ENCODE data around the gene C1R.

GRCh38 chr12:7137908-7138307 is 45.7 kb upstream of the C1R start:
- TF ChIP-seq, protein P1, sequence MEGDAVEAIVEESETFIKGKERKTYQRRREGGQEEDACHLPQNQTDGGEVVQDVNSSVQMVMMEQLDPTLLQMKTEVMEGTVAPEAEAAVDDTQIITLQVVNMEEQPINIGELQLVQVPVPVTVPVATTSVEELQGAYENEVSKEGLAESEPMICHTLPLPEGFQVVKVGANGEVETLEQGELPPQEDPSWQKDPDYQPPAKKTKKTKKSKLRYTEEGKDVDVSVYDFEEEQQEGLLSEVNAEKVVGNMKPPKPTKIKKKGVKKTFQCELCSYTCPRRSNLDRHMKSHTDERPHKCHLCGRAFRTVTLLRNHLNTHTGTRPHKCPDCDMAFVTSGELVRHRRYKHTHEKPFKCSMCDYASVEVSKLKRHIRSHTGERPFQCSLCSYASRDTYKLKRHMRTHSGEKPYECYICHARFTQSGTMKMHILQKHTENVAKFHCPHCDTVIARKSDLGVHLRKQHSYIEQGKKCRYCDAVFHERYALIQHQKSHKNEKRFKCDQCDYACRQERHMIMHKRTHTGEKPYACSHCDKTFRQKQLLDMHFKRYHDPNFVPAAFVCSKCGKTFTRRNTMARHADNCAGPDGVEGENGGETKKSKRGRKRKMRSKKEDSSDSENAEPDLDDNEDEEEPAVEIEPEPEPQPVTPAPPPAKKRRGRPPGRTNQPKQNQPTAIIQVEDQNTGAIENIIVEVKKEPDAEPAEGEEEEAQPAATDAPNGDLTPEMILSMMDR (IDR thresholded peaks at IDR 0.05; ENCODE audit: insufficient read depth, low read length, poor library complexity, severe bottlenecking): no peak
- TF ChIP-seq EZH2phosphoT487 (conservative IDR thresholded peaks at IDR 0.05; ENCODE audit: low read length): no peak
